Panc1 (cell line): Measurements from ENCODE around the gene GRID1. TPM values are rescaled to one million over a fixed set of nuclear protein-coding genes. Genes with fewer than 3 reads are reported as not detected.

Source experiments
- ATAC-seq: fragments of 200-7000 bp; cut with Tn5 transposase; 2 replicates; pipeline ENCODE4 v1.9.1; 2020; ENCODE audit warnings: mild to moderate bottlenecking, moderate library complexity
- BruUV-seq: library from RNA; stranded (reverse); fragments of 400-500 nt; replicated peaks from 2 replicates; lab custom pipeline; 2021; lab: Mats Ljungman, UMichigan
- CTCF ChIA-PET: fragments of 300-600 bp; sonication (Branson Sonifier 250); formaldehyde crosslinking; loops from one replicate; lab custom pipeline; 2022; ENCODE audit warnings: antibody characterized with exemption; lab: Charles Lee
- POLR2A ChIA-PET: fragments of 300-600 bp; sonication (Branson Sonifier 250); formaldehyde crosslinking; loops from one replicate; lab custom pipeline; 2022; ENCODE audit warnings: antibody characterized with exemption; lab: Charles Lee
- DNase-seq: peaks from one replicate; pipeline ENCODE4 v3.0.0-alpha.2; 2010; ENCODE audit warnings: low read depth, low spot score
- H3K27ac ChIP-seq: 2 replicates; pipeline ENCODE4 v1.5.1; 2011; ENCODE audit warnings: mild to moderate bottlenecking, low read length, inconsistent platforms
- H3K27me3 ChIP-seq: fragments of 200-500 bp; sonication (Bioruptor generic); 2 replicates; pipeline ENCODE4 v1.6.0; 2014; ENCODE audit warnings: low read length, inconsistent platforms; ENCODE audit not compliant: control insufficient read depth, insufficient read depth
- H3K36me3 ChIP-seq: fragments of 200-500 bp; sonication (Bioruptor generic); 2 replicates; pipeline ENCODE4 v1.5.1; 2014; ENCODE audit warnings: inconsistent platforms, mild to moderate bottlenecking, low read length, moderate library complexity; ENCODE audit not compliant: control insufficient read depth, insufficient read depth
- H3K4me1 ChIP-seq: 2 replicates; pipeline ENCODE4 v1.5.1; 2011; ENCODE audit warnings: inconsistent platforms, mild to moderate bottlenecking, low read length, moderate library complexity; ENCODE audit not compliant: control insufficient read depth, insufficient read depth
- H3K4me3 ChIP-seq, 2 experiments: 2 replicates each; pipeline ENCODE4 v1.5.1; 2011 to 2012; ENCODE audit warnings: low read depth in 2 of 2, low read length in 2 of 2, mild to moderate bottlenecking in 2 of 2, inconsistent platforms in 1 of 2, moderate library complexity in 1 of 2
- H3K9me3 ChIP-seq: fragments of 200-500 bp; sonication (Bioruptor generic); 2 replicates; pipeline ENCODE4 v1.5.1; 2014; ENCODE audit warnings: low read depth, mild to moderate bottlenecking, inconsistent platforms, low read length, moderate library complexity; ENCODE audit not compliant: control insufficient read depth, insufficient read depth
- POLR2AphosphoS5 ChIP-seq: IDR thresholded peaks from 2 replicates; pipeline ENCODE4 v1.6.1; 2012; ENCODE audit warnings: mild to moderate bottlenecking, low read depth, low read length, moderate library complexity
- SIN3A ChIP-seq: IDR thresholded peaks from 2 replicates; pipeline ENCODE4 v1.6.1; 2012; ENCODE audit warnings: low read depth, mild to moderate bottlenecking, low read length, moderate library complexity, borderline replicate concordance; ENCODE audit not compliant: insufficient read depth
- TCF7L2 ChIP-seq: IDR thresholded peaks from 2 replicates; pipeline ENCODE4 v1.6.1; 2011; ENCODE audit warnings: mild to moderate bottlenecking, low read depth, low read length, inconsistent platforms
- in situ Hi-C: cut with HindIII; loops from 2 replicates; pipeline ENCODE4 v1.10.0; 2016; ENCODE audit warnings: low sequenced_read_pairs, low pct_unique_long_range_greater_than_20kb
- intact Hi-C: fragments of 100-400 bp; cut with micrococcal nuclease; formaldehyde crosslinking; loops from one replicate; pipeline ENCODE4 v1.10.0; 2022; ENCODE audit not compliant: unreplicated experiment
- total RNA-seq: library from RNA; stranded (reverse); gene quantifications from one replicate; pipeline ENCODE4 v1.2.1, GENCODE V29; 2021; ENCODE audit not compliant: unreplicated experiment
- TF ChIP-seq, protein P1 (sequence below), 2 experiments: IDR thresholded peaks; 2 replicates each; pipeline ENCODE4 v1.6.1; 2011 to 2012; ENCODE audit warnings: low read depth in 2 of 2, control low read depth in 1 of 2, low read length in 1 of 2, mild to moderate bottlenecking in 1 of 2, moderate library complexity in 1 of 2; ENCODE audit not compliant: insufficient read depth in 1 of 2
- TF ChIP-seq, protein P2 (sequence below): fragments of 450-650 bp; IDR thresholded peaks from 2 replicates; pipeline ENCODE4 v1.5.1; 2017; ENCODE audit warnings: mild to moderate bottlenecking

Gene GRID1
- total RNA-seq, 1 experiment from 2014 or later, result 2.3 TPM

GRCh38 chr10:86266446-86267242 lies 100.0 kb downstream of the GRID1 start:
- no TSS peak for BruUV-seq
- intact Hi-C loops (no loop called here), in situ Hi-C loops (no loop called here)
- Histone ChIP-seq H3K27me3 (no peaks in the 10 kb centered on the region), H3K4me1 (peaks cover 5% of the 10 kb centered on the region; the same call in 1 of the 2 replicates), H3K9me3 (no peaks in the 10 kb centered on the region), H3K4me3 (no peak overlapping the region), H3K27ac (no peak overlapping the region), H3K36me3 (no peaks in the 10 kb centered on the region)
- ChIA-PET POLR2A (no interaction called here), CTCF (interaction anchor here (0.6 kb wide), 1 partner anchor 86 kb away, joined by 3 read pairs; no protein-coding TSS in a partner anchor)
- ATAC-seq (no peak), DNase-seq (no peak)
- TF ChIP-seq POLR2AphosphoS5 (no peak), TCF7L2 (no peak), SIN3A (no peak)
- TF ChIP-seq, protein P1, sequence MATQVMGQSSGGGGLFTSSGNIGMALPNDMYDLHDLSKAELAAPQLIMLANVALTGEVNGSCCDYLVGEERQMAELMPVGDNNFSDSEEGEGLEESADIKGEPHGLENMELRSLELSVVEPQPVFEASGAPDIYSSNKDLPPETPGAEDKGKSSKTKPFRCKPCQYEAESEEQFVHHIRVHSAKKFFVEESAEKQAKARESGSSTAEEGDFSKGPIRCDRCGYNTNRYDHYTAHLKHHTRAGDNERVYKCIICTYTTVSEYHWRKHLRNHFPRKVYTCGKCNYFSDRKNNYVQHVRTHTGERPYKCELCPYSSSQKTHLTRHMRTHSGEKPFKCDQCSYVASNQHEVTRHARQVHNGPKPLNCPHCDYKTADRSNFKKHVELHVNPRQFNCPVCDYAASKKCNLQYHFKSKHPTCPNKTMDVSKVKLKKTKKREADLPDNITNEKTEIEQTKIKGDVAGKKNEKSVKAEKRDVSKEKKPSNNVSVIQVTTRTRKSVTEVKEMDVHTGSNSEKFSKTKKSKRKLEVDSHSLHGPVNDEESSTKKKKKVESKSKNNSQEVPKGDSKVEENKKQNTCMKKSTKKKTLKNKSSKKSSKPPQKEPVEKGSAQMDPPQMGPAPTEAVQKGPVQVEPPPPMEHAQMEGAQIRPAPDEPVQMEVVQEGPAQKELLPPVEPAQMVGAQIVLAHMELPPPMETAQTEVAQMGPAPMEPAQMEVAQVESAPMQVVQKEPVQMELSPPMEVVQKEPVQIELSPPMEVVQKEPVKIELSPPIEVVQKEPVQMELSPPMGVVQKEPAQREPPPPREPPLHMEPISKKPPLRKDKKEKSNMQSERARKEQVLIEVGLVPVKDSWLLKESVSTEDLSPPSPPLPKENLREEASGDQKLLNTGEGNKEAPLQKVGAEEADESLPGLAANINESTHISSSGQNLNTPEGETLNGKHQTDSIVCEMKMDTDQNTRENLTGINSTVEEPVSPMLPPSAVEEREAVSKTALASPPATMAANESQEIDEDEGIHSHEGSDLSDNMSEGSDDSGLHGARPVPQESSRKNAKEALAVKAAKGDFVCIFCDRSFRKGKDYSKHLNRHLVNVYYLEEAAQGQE (IDR thresholded peaks at IDR 0.05; ENCODE audit: insufficient read depth in 1 of 2, low read depth in 2 of 2, low read length in 1 of 2), result no peak
- TF ChIP-seq, protein P2, sequence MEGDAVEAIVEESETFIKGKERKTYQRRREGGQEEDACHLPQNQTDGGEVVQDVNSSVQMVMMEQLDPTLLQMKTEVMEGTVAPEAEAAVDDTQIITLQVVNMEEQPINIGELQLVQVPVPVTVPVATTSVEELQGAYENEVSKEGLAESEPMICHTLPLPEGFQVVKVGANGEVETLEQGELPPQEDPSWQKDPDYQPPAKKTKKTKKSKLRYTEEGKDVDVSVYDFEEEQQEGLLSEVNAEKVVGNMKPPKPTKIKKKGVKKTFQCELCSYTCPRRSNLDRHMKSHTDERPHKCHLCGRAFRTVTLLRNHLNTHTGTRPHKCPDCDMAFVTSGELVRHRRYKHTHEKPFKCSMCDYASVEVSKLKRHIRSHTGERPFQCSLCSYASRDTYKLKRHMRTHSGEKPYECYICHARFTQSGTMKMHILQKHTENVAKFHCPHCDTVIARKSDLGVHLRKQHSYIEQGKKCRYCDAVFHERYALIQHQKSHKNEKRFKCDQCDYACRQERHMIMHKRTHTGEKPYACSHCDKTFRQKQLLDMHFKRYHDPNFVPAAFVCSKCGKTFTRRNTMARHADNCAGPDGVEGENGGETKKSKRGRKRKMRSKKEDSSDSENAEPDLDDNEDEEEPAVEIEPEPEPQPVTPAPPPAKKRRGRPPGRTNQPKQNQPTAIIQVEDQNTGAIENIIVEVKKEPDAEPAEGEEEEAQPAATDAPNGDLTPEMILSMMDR, result no peak

- in situ Hi-C loops (no loop called here), intact Hi-C loops (no loop called here)
- no peak for DNase-seq
- H3K27ac ChIP-seq, result no peak overlapping the region
- H3K9me3 ChIP-seq, result no peaks in the 10 kb centered on the region
- BruUV-seq, result no TSS peak
- H3K27me3 ChIP-seq, result no peaks in the 10 kb centered on the region
- no peak overlapping the region for H3K4me3 ChIP-seq
- ChIA-PET CTCF (no interaction called here), POLR2A (no interaction called here)
- ATAC-seq, result no peak
- H3K36me3 ChIP-seq, result no peaks in the 10 kb centered on the region
- peaks cover 5% of the 10 kb centered on the region; the same call in 1 of the 2 replicates for H3K4me1 ChIP-seq
- TF ChIP-seq TCF7L2, result no peak
- no peak for TF ChIP-seq SIN3A
- TF ChIP-seq POLR2AphosphoS5, result no peak
- TF ChIP-seq, protein P2, result no peak
- TF ChIP-seq, protein P1 (IDR thresholded peaks at IDR 0.05; ENCODE audit: insufficient read depth in 1 of 2, low read depth in 2 of 2, low read length in 1 of 2), result no peak
Observed at GRCh38 chr10:86265895-86266259, 100.7 kb downstream of the GRID1 start.
